Upper lobe of left lung (tissue), 4 donors: Measurements from ENCODE around the gene ZNF662.

Source experiments
- EP300 ChIP-seq, 4 donors: sonication (generic); formaldehyde crosslinking; IDR thresholded peaks; one replicate each; pipeline ENCODE4 v1.5.1; 2017; ENCODE audit warnings: antibody characterized with exemption in 4 of 4, control low read depth in 2 of 4
- POLR2A ChIP-seq, 4 donors: fragments of 450-650 bp; IDR thresholded peaks; one replicate each; pipeline ENCODE4 v1.5.1; 2016 to 2017; ENCODE audit warnings: antibody characterized with exemption in 4 of 4, mild to moderate bottlenecking in 2 of 4
- POLR2AphosphoS5 ChIP-seq, 2 donors: sonication (generic); formaldehyde crosslinking; IDR thresholded peaks; one replicate each; pipeline ENCODE4 v1.5.1; 2017; ENCODE audit warnings: antibody characterized with exemption in 2 of 2
- TF ChIP-seq, protein P1 (sequence below), 6 experiments: fragments of 450-650 bp in 4 of 6; fragments of 200-600 bp in 2 of 6; sonication (generic) in 2 of 6; IDR thresholded peaks; one replicate each; pipeline ENCODE4 v1.5.1; 2016 to 2019; ENCODE audit warnings: antibody characterized with exemption in 6 of 6

DNA sequence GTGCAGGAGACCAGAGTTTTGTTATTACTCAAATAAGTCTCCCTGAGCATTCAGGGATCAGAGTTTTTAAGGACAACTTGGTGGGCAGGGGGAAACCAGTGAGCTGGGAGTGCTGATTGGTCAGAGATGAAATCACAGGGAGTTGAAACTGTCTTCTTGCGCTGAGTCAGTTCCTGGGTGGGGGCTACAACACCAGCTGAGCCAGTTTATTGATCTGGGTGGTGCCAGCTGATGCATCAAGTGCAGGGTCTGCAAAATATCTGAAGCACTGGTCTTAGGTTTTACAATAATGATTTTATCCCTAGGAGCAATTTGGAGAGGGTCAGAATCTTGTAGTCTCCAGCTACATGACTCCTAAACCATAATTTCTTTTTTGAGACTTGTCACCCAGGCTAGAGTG, 13.8 kb upstream of the ZNF662 start:
- TF ChIP-seq POLR2A (IDR thresholded peaks at IDR 0.05) (no peak), POLR2AphosphoS5 (IDR thresholded peaks at IDR 0.05) (no peak), EP300 (IDR thresholded peaks at IDR 0.05) (no peak)
- TF ChIP-seq, protein P1, sequence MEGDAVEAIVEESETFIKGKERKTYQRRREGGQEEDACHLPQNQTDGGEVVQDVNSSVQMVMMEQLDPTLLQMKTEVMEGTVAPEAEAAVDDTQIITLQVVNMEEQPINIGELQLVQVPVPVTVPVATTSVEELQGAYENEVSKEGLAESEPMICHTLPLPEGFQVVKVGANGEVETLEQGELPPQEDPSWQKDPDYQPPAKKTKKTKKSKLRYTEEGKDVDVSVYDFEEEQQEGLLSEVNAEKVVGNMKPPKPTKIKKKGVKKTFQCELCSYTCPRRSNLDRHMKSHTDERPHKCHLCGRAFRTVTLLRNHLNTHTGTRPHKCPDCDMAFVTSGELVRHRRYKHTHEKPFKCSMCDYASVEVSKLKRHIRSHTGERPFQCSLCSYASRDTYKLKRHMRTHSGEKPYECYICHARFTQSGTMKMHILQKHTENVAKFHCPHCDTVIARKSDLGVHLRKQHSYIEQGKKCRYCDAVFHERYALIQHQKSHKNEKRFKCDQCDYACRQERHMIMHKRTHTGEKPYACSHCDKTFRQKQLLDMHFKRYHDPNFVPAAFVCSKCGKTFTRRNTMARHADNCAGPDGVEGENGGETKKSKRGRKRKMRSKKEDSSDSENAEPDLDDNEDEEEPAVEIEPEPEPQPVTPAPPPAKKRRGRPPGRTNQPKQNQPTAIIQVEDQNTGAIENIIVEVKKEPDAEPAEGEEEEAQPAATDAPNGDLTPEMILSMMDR (IDR thresholded peaks at IDR 0.05) = no peak
